GM21737 (cell line): ENCODE measurements around the gene GATA6.

Experiments
- ATAC-seq: cut with Tn5 transposase; IDR thresholded peaks from one replicate; pipeline ENCODE4 v1.9.1; 2021; ENCODE audit warnings: mild to moderate bottlenecking, moderate library complexity; ENCODE audit not compliant: unreplicated experiment

GATA6 gene

DNA sequence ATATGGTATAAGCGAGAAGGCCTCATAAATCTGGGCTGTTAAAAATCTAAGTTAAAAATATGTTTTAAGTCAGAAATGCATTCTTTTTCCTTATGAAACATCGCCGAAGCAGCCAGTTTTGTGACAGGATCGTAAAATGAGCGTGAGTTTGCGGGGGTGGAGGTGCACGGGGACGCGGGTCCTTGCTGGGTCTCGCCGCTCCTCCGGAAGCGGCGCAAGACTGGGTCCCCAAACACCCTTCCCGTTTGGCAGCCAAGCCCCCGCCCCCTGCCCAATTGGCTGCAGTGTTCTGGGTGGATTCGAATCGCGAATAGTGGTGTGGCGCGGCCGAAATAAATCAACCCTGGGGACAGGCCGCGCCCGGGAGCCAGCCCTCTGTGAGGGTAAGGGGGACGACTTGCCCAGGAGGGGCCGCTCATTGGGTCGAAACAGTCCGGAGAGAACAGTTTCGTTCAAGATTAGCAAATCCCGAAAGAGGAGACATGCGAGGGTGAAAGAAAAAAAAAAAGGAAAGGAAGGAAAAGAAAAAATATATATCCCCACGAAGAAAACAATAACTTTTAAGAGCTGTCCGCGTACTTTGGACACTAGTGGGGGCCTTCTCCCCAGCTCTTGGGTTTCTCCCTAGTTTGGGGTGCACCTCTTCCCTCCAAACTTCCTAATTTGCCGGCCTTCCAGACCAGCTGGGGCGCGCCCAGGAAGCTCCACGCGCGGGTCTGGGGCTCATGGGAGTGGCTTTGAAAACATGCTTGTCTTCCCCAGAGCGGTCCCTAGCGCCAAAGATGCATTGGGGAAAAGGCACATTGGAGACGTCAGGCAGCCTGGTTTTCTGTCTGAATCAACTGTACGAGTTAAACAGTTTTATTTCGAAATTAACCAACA is 3.1 kb upstream of the GATA6 start:
- no peak for ATAC-seq

DNA sequence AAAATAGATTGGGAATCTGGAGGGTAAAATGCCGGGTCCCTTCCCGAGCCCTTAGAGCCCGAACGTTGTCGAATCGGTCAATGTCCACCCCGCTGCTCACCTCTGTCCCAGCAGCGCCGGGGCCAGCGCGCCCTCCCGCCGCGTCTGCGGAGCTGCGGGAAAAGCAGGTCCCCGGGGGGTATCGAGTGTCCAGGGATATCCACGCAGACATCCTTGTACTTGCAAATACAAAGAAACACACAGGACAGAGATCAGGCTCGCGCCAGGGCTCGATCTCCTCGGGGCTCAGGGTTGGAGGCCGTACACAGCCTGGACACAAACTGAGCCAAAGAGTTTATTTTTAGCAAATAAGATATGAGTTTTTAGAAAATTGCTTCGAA is 2.3 kb upstream of the GATA6 start:
- no peak for ATAC-seq

DNA sequence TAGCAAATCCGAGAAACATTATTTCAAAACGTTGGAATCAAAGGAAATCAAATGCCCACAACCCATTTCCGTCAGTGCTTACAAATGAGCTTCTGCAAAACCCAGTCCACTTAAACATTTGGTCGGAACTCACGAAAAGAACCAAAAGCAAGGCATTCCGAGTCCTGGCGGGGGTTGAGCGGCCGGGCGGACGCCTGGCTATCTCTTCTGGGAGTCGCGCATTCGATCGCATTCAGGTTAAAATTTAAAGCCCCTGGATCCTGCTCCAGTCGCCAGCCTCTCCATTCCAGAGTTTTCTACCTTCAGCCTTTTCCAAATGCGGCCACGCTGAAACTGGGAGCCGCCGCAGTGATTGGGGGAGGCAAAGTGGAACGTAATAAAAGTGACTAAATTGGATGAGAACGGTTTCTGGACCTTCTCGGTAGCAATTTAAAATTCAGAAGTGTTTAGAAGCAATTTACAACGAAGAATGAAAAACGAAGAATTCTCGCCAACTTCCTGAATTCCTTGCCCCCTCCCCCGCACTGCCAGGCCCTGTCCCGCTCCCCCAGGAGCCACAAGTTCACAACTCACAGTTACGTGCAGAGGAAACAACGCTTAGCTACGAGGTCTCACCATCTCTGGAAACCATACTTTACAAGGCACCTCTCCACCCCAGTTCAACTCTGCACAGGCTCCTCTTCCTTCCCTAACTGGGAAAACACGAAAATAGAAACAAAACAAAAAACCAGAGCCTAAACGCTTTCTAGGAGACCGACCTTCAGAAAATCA is 1.7 kb upstream of the GATA6 start:
- ATAC-seq, result no peak

DNA sequence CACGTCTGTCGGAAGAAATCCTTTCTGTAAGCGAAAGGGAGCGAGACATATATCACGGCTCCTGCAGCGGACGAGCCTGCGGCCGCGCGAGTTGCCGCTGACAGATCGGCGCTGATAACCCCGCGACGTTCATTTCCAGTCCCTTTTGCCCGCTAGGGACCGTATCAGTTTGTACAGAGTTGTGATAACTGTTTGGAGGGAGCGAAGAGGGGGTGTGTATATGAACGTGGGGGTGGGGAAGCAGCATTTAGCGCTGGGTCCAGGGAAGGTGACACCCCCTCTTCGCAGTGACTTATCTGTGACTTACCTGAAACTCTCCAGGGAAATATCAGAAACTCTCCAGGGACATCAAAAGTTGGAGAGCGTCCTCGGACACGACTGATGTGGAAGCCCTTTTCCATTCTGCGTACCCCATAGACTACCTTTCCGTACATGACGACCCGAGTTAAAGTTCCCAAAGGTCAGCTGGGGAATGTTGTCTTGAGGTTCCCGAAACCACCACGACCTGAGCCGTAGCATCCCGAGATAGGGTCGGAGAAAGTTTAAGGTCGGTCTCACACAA is 948 bp upstream of the GATA6 start:
- ATAC-seq, result no peak

DNA sequence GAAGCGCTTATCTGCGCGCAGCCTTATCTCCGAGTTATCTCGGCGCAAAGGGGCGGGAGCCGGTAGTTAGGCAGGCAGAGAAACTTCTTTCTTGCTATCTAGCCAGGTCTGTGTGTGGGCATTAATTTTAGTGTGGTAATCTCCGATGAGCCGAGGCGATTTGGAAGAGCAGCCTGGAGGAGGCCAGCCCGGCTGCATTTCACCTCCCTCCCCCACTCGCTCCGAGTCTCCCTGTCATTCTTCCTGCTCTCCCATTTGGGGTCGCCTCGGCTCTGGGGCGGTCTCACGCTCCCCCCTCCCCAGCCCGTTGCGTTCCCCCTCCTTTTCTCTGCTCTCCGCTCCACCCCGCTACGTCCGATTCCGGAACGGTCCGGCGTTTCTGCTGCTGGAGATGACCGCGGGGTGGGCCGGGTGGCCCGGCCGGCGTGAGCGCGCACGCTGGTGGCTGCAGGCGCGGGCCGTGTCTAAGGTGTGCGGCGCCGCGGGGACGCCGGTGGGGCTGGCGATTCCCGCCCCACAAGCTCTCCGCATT is 566 bp downstream of the GATA6 start:
- ATAC-seq, result no peak

DNA sequence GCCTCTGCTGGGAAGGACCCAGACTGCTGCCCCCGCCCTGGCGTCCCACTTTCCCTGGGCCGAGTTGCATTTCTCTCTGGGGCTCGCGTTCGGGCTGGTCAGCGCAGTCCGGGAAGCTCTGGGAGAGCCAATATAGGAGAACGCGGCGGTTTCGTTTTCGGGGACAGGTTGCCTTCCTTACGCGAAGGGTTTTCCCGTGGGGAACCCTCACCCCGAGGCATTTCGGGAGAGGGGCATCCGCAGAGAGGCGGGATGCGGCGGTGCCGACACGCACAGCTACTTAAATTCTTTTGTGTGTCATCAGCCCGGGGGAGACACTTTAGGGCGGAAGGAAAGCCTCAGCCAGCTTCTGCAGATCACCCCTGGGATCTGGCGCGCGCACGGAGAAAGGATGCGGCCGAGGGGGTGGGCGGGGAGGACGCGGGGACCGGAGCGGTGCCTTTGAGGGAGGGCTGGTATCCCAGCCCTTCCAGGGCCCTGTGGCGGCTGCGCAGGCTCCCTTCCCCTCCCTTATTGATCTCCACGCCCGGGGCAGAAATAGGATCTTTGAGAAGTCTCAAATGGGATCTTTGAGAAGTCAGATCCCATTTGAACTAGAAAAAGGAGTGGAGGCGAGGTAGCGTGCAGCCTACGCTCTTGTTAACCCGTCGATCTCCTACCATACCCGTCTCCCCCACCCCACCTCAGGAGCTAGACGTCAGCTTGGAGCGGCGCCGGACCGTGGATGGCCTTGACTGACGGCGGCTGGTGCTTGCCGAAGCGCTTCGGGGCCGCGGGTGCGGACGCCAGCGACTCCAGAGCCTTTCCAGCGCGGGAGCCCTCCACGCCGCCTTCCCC is 1.2 kb downstream of the GATA6 start:
- ATAC-seq, result no peak

DNA sequence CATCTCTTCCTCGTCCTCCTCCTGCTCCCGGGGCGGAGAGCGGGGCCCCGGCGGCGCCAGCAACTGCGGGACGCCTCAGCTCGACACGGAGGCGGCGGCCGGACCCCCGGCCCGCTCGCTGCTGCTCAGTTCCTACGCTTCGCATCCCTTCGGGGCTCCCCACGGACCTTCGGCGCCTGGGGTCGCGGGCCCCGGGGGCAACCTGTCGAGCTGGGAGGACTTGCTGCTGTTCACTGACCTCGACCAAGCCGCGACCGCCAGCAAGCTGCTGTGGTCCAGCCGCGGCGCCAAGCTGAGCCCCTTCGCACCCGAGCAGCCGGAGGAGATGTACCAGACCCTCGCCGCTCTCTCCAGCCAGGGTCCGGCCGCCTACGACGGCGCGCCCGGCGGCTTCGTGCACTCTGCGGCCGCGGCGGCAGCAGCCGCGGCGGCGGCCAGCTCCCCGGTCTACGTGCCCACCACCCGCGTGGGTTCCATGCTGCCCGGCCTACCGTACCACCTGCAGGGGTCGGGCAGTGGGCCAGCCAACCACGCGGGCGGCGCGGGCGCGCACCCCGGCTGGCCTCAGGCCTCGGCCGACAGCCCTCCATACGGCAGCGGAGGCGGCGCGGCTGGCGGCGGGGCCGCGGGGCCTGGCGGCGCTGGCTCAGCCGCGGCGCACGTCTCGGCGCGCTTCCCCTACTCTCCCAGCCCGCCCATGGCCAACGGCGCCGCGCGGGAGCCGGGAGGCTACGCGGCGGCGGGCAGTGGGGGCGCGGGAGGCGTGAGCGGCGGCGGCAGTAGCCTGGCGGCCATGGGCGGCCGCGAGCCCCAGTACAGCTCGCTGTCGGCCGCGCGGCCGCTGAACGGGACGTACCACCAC is 2.1 kb downstream of the GATA6 start:
- no peak for ATAC-seq

DNA sequence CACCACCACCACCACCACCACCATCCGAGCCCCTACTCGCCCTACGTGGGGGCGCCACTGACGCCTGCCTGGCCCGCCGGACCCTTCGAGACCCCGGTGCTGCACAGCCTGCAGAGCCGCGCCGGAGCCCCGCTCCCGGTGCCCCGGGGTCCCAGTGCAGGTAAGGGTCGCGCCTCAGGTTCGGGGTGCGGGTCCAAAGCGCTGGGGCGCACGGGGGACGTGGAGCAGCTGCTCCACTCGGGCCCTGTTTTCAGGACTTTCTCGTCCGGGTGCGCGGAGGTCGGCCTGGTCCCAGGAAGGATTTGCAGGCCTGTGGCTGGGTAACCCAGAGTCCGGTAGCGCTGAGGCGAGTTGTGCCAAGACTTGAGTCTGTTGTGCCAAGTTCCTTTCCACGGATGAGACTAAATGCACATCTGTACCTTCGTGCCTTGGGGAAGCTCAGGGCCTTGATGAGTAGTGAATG is 2.8 kb downstream of the GATA6 start:
- no peak for ATAC-seq

DNA sequence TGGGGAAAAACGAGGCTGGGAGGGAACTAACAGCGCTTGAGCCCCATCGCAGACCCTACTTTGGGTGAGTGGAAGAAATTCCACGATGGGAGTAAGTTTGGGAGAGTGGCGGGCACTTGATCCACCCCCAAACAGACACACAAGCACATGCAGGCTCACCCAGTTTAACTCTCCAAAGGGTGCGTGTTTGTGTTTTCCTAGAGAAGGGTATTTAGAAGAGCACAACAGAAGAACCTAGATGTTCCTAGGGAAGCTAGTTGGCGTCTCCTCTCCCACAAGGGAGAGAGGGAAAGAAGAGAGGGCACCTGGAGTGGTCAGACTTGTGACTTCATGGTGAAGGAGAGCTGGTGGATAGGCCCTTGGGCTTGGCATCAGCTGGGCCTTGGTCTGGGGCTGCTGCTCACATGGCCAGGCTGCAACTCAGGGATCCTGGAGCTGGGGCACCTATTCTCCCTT is 3.2 kb downstream of the GATA6 start:
- ATAC-seq, result no peak

DNA sequence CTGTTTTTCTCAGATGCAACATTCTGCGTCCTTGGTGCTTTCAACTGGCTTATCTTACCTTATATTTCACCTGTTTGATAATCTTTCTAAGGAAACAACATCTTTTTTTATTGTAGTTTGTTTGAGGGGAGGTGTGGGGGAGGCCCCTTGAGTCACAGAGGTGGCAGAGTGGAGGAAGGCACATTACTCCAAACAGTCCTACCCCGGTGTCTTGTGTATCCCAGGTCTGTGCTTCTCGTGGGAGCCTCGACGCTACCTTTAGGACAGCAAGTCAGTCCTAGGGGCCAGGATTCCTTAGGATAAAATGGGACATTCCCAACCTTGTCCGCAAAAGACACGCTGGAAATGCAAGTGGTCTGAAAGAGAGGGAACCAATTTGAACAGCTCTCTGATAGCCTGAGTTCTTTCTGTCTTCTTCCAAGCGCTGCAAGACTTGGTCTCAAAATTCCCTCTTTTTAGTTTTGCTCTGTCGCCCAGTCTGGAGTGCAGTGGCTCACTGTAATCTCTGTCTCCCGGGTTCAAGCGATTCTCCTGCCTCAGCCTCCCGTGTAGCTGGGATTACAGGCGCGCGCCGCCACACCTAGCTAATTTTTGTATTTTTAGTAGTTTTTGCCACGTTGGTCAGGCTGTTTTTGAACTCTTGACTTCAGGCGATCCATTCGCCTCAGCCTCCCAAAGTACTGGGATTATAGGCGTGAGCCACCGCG is 4.0 kb downstream of the GATA6 start:
- ATAC-seq, result no peak

DNA sequence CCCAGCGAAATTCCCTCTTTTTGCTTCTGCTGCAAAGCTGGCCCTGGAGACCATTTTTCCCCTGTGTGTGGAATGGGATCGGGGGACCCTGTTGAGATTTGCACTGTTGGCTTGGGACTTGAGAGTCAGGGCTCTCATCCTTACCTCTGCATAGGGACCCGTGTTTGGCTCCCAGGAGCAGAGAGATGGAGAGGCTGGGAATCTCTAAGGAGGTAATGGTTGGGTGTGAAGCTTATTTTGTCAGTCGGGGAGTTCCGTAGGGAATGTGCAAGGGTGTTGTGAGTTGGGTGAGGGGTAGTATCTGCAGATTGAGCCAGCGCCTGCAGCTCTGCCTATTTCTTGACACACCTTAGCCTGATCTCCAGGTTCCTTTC is 4.5 kb downstream of the GATA6 start:
- ATAC-seq, result no peak

DNA sequence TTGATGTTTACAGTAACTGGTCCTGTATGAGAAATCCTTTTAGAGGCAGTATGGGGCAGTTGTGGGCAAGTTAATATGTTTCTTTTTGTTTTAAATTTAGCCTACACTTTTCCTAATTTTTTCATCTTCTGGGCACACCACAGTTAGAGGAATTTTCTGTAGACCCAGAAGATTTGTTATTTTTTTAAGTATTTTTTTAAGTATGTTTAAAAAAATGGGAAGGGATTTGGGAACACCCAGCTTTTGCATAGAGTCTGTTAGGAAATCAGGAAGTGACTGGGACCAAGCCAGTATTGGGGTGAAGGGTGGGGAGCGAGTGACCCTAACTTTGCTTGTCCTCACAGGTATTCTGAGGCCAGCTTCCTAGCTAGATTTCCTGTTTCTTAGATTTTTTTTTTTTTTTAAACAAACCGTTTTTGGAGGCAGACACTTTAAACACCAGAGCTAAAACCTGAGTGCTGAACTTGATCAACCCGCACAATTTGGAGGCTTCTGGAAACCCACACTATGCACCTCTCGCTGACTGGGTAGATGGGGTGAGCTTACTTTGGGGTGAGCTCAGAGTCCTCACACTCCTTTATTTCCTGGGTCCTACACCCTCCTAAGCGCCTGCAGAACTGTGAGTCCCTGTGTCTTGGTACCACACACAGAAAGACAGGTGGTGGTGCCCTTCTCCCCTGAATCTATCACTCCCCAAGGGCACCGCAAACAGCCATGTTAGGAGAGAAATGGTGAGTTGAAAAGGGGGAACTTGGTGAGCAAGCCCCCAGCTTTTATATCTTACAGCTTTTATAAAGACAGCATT is 5.2 kb downstream of the GATA6 start:
- no peak for ATAC-seq

DNA sequence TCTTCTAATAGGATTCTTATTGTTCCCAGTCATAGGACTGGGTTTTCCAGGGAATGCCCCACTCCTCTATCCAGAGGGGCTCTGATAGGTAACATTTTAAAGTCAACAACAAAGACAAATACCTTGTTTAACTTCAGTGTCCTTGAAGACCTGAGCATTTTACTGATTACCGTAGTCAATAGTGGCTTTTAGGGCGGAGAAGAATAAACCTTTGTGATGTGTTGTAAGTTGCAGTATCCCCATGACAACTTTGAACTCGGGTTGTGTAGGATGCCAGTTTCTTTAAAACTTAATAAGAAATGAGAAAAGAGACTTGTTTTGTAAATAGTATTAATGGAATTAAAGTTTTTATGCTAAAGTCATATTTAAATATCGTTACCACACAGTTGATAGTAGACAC is 6.0 kb downstream of the GATA6 start:
- ATAC-seq, result no peak

DNA sequence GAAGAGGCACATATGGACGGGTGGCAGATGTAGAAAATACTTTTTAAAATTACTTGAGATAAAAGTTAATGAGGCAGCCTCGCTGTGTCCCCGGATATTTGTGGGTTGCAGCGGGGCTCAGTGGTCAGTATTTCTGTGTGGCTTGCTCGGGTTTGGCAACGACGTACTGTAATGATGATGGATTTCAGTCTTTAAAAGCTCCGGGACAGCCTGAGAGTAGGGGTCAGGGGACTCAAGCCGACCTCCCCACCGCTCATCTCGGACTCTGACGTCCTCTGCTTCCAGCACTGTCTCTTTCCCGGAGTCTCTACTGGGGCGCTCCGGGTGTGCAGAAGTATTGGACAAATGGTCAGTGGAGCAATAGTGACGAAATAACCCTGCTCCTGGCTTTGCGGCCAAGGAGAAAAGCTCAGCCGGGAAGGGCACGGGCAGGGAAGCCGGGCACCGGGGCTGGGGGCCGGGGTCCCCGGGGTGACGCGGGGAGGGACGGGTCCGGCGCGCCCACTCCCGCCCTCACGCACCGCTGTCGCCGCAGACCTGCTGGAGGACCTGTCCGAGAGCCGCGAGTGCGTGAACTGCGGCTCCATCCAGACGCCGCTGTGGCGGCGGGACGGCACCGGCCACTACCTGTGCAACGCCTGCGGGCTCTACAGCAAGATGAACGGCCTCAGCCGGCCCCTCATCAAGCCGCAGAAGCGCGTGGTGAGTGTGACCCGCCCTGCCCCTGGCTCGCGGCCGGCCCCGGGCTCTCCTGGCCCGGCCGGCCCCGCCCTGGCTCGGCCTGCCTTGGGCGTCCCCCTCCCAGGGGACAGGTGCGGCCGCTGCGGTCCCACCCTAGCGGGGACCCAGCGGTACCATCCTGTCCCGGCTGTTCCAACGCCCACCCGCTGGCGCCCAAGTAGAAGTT is 7.3 kb downstream of the GATA6 start:
- ATAC-seq, result no peak

DNA sequence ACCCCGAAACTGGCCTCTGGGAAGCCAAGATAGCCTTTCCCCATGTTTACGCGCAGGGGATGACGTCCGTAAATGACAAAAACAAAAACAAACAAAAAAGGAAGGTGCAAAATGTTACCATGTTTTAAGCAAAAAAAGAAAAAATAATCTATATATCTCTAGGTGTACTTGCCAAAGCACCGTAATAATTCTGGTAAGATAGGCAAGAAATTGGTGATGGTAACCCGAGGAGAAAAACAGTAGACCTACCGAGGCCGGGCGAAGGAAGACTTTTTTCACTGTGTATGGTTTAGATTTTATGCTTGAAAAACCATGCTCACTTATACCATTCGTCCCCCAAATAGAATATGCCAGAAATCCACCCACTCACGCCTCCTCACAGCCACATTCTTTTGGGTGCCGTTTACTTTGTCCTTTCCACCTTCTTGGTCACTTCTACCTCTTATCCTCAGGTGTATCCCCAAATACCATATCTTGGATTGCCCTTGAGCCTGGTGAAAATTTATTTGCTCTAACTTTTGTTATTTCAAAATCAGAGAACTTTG is 8.0 kb downstream of the GATA6 start:
- ATAC-seq, result no peak

DNA sequence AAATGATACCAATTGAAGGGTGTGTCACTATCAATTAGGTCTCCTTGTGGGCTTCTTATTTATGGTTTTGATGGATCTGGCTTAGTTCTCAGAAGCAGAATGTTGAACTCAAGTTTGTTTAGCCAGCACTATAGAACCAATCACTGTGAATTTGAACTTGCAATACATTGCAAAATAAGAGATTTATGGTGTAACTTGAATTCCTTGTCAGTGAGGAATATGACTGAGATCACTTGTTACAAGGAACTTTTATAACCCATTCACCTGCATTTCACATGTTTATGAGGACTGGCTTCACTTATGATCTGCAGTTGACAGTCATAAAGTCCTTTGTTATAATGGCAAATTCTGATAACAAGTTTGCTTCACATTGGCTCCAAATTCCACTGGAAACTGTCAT is 9.8 kb downstream of the GATA6 start:
- no peak for ATAC-seq

DNA sequence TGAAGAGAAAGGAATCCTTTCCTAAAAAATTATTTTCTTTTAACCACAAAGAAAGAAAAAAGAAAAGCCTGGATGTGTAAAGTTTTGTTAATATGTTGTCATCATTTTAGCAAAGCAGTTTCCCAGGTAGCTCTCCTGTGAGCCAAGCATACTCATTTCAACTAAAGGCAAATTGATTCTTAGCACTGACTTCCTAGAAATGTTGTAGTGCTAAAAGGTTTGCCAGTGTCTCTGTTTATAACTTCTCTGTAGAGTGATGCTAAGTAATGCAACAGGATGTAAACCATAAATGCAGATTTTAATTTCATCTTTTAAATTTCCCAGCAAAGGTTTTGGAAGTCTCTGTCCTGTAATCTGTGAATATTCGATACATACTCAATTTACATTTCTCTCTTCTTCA is 10.2 kb downstream of the GATA6 start:
- ATAC-seq, result no peak
